Spleen (tissue), 11 donors: ENCODE results near the gene DAD1. TPM values are rescaled to one million over a fixed set of nuclear protein-coding genes. Genes with fewer than 3 reads are reported as not detected.

Experiments
- DNase-seq: peaks from one replicate; pipeline ENCODE4 v3.0.0-alpha.2; 2020
- H3K27ac ChIP-seq, 8 donors: fragments of 200-600 bp; sonication (generic) in 7 of 8; 1 replicate in 4 of 8; 2 replicates in 4 of 8; pipeline versions ENCODE4 v1.5.0 to v1.8.0; 2016 to 2021; ENCODE audit warnings: inconsistent platforms in 4 of 8, mild to moderate bottlenecking in 4 of 8, moderate library complexity in 1 of 8
- H3K27me3 ChIP-seq, 7 donors: fragments of 200-600 bp; sonication (generic) in 6 of 7; replicated peaks in 1 of 7; 1 replicate in 4 of 7; 2 replicates in 3 of 7; pipeline versions ENCODE4 v1.5.0 to v1.8.0; 2016 to 2021; ENCODE audit warnings: inconsistent platforms in 3 of 7, mild to moderate bottlenecking in 1 of 7
- H3K36me3 ChIP-seq, 6 donors: fragments of 200-600 bp; sonication (generic) in 5 of 6; 1 replicate in 4 of 6; 2 replicates in 2 of 6; pipeline versions ENCODE4 v1.5.0 to v1.8.0; 2016 to 2021; ENCODE audit warnings: inconsistent platforms in 2 of 6
- H3K4me1 ChIP-seq, 6 donors: fragments of 200-600 bp; sonication (generic) in 5 of 6; 1 replicate in 3 of 6; 2 replicates in 3 of 6; pipeline versions ENCODE4 v1.5.0 to v1.8.0; 2016 to 2021; ENCODE audit warnings: inconsistent platforms in 3 of 6
- H3K4me3 ChIP-seq, 8 donors: fragments of 200-600 bp; sonication (generic) in 7 of 8; 1 replicate in 4 of 8; 2 replicates in 4 of 8; pipeline versions ENCODE4 v1.5.0 to v1.8.0; 2016 to 2021; ENCODE audit warnings: inconsistent platforms in 4 of 8, mild to moderate bottlenecking in 4 of 8, moderate library complexity in 2 of 8
- H3K9me3 ChIP-seq, 8 donors: fragments of 200-600 bp; sonication (generic) in 7 of 8; 1 replicate in 4 of 8; 2 replicates in 4 of 8; pipeline versions ENCODE4 v1.5.0 to v1.8.0; 2016 to 2021; ENCODE audit warnings: inconsistent platforms in 4 of 8
- CTCF ChIP-seq, 11 experiments: fragments of 200-600 bp in 7 of 11; fragments of 450-650 bp in 4 of 11; sonication (generic) in 4 of 11; IDR thresholded peaks in 8 of 11; conservative IDR thresholded peaks in 3 of 11; 1 replicate in 7 of 11; 2 replicates in 4 of 11; pipeline versions ENCODE4 v1.4.0 to v1.8.0; 2016 to 2021; ENCODE audit warnings: antibody characterized with exemption in 11 of 11, inconsistent platforms in 4 of 11, mild to moderate bottlenecking in 1 of 11
- POLR2A ChIP-seq, 3 donors: fragments of 450-650 bp; IDR thresholded peaks; one replicate each; pipeline ENCODE4 v1.5.1; 2017; ENCODE audit warnings: antibody characterized with exemption in 3 of 3, mild to moderate bottlenecking in 1 of 3
- POLR2AphosphoS5 ChIP-seq, 3 donors: sonication (generic); formaldehyde crosslinking; IDR thresholded peaks; one replicate each; pipeline ENCODE4 v1.5.1; 2017; ENCODE audit warnings: antibody characterized with exemption in 3 of 3
- WGBS, 5 donors: extraction: QIAGEN DNeasy Blood & Tissue Kit in 3 of 5; methylation state at CpG; one replicate each; pipeline versions ENCODE4 v1.1.5 to v1.1.7; 2013 to 2018; 5-methylcytosine and 5-hydroxymethylcytosine counted together
- intact Hi-C: fragments of 100-400 bp; cut with DNase I; formaldehyde crosslinking; loops from one replicate; pipeline ENCODE4 v1.15.0; 2023; ENCODE audit warnings: low total_unique reads
- polyA plus RNA-seq, 3 donors: library from polyadenylated mRNA; stranded (reverse); fragments of 200-250 nt; gene quantifications; one replicate each; pipeline ENCODE4 v1.2.1, GENCODE V29; 2013
- total RNA-seq, 7 donors: library from RNA; depleted of rRNA in 3 of 7; stranded (reverse); fragments of >200 nt in 3 of 7; fragmentation: NEBNext Ultra II Directional in 4 of 7; extraction: Animal tissue kit (Norgen Biotek cat#: 25700) in 4 of 7; gene quantifications; one replicate each; pipeline versions ENCODE4 v1.1.0 to v1.2.1, GENCODE V29; 2016 to 2021
- donor health status: healthy with polysubstance abuse.
- donor health status: DM: no; HTN: no; CAD: no; lungs with moderate emphysema.
- donor health status: DM: no; HTN: no; CAD: no.
- donor health status: Bipolar disorder and iron deficiency.
- donor health status: healthy.
- donor health status: DM: no; HTN: no; CAD: no.
- donor health status: DM: yes; HTN: yes; CAD: no.

The DAD1 gene
- total and polyA plus RNA-seq, 10 donors, result 102 to 176 (median 129) TPM

- H3K27ac ChIP-seq, result peak overlapping the region in 5 of 8 donors; percentile 30 to 96 (median 87)
- H3K4me3 ChIP-seq, result peak overlapping the region in 1 of 8 donors; percentile 49
- 90 to 94% (median 93%) methylated on average over 1 of the region's 1 CpG for WGBS, 5 donors
Observed at GRCh38 chr14:22535126-22535525, 53.9 kb downstream of the DAD1 start.

GRCh38 chr14:22534547-22534946, 54.5 kb downstream of the DAD1 start:
- H3K4me3 ChIP-seq, result peak overlapping the region in 1 of 8 donors; percentile 49
- intact Hi-C loops, result no loop called here
- H3K27ac ChIP-seq, result peak overlapping the region in 6 of 8 donors; percentile 13 to 96 (median 78)
- peaks cover 22 to 100% (median 58%) of the 10 kb centered on the region in 6 donors for H3K4me1 ChIP-seq
- H3K36me3 ChIP-seq, result no peaks in the 10 kb centered on the region
- H3K9me3 ChIP-seq, result no peaks in the 10 kb centered on the region
- no peak for DNase-seq
- 80 to 89% (median 84%) methylated on average over 5 of the region's 5 CpGs for WGBS, 5 donors
- no peak for TF ChIP-seq POLR2A (IDR thresholded peaks at IDR 0.05)
- no peak for TF ChIP-seq POLR2AphosphoS5 (IDR thresholded peaks at IDR 0.05)
- no peak for TF ChIP-seq CTCF (IDR thresholded peaks at IDR 0.05 in 8 of 11, conservative IDR thresholded peaks at IDR 0.05 in 3 of 11)
- H3K27me3 ChIP-seq, result no peaks in the 10 kb centered on the region

More at GRCh38 chr14:22535126-22535525, 53.9 kb downstream of the DAD1 start:
- intact Hi-C loops, result no loop called here
- Histone ChIP-seq H3K27me3 (no peaks in the 10 kb centered on the region), H3K4me1 (peaks cover 22 to 100% (median 62%) of the 10 kb centered on the region in 6 donors), H3K36me3 (no peaks in the 10 kb centered on the region), H3K9me3 (no peaks in the 10 kb centered on the region)
- DNase-seq, result no peak
- TF ChIP-seq POLR2AphosphoS5 (IDR thresholded peaks at IDR 0.05) (no peak), POLR2A (IDR thresholded peaks at IDR 0.05) (no peak), CTCF (IDR thresholded peaks at IDR 0.05 in 8 of 11, conservative IDR thresholded peaks at IDR 0.05 in 3 of 11) (no peak)

GRCh38 chr14:22533739-22534359, 55.2 kb downstream of the DAD1 start:
- intact Hi-C loops, result no loop called here
- no peaks in the 10 kb centered on the region for H3K9me3 ChIP-seq
- H3K4me3 ChIP-seq, result peak overlapping the region in 1 of 8 donors; percentile 48
- no peak for DNase-seq
- no peaks in the 10 kb centered on the region for H3K36me3 ChIP-seq
- TF ChIP-seq POLR2AphosphoS5 (IDR thresholded peaks at IDR 0.05) (no peak), POLR2A (IDR thresholded peaks at IDR 0.05) (no peak)
- WGBS, 5 donors, result 78 to 85% (median 83%) methylated on average over 8 of the region's 8 CpGs
- H3K27ac ChIP-seq, result peak overlapping the region in 6 of 8 donors; percentile 48 to 96 (median 78)
- H3K4me1 ChIP-seq, result peaks cover 19 to 100% (median 53%) of the 10 kb centered on the region in 6 donors
- H3K27me3 ChIP-seq, result no peaks in the 10 kb centered on the region

GRCh38 chr14:22533057-22533704, 55.8 kb downstream of the DAD1 start:
- 45 to 67% (median 53%) methylated on average over 2 of the region's 2 CpGs for whole genome bisulfite sequencing, 5 donors
- Histone ChIP-seq H3K4me3 (peak overlapping the region in 1 of 8 donors; percentile 48), H3K27me3 (no peaks in the 10 kb centered on the region), H3K4me1 (peaks cover 15 to 100% (median 46%) of the 10 kb centered on the region in 6 donors), H3K9me3 (no peaks in the 10 kb centered on the region), H3K36me3 (no peaks in the 10 kb centered on the region), H3K27ac (peak overlapping the region; percentile 3 to 96 (median 68))
- intact Hi-C loops, result no loop called here
- no peak for DNase-seq
- TF ChIP-seq POLR2A (IDR thresholded peaks at IDR 0.05) (no peak), CTCF (IDR thresholded peaks at IDR 0.05 in 8 of 11, conservative IDR thresholded peaks at IDR 0.05 in 3 of 11) (no peak), POLR2AphosphoS5 (IDR thresholded peaks at IDR 0.05) (no peak)
